ENCODE results near the gene YJU2. TPM values are rescaled to one million over a fixed set of nuclear protein-coding genes. Genes with fewer than 3 reads are reported as not detected.

YJU2 gene
- total and polyA plus RNA-seq, 2 experiments from 2014 or later, result 10.6 to 17.3 TPM

DNA sequence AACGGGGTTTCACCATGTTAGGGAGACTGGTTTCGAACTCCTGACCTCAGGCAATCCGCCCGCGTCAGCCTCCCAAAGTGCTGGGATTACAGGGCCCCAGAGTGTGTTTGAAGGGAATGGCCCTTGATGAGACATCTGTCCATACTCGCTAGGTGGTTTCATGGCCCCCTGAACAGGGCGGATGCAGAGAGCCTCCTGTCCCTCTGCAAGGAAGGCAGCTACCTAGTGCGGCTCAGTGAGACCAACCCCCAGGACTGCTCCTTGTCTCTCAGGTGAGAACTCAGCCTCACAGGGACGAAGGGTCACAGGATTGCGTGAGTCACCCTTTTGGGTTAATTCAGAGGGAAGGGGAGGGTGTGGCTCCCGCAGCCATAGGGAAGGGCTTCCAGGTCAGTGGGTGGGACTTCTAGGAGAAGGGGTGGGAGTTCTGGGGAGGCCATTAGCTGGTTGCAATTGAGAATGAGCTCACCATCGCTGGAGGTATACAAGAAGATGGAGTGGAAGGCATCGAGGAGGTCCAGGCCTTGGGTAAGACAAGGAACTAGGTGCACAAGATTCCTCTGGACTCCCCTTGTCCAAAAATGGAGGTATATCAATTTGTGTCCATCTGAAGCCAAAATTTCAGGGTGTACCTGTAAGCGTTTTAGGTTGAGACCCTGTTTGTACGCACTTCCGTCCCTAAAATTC, 41.4 kb downstream of the YJU2 start:
- TF ChIP-seq EZH2phosphoT487 (IDR thresholded peaks at IDR 0.05; ENCODE audit: insufficient read depth, low read depth) (no peak), EZH2 (IDR thresholded peaks at IDR 0.05; ENCODE audit: insufficient read depth, poor library complexity, severe bottlenecking) (no peak)
- DNase-seq, result no peak
- no peaks in the 10 kb centered on the region for H3K79me2 ChIP-seq (ENCODE audit: insufficient read depth)
- in situ Hi-C loops (cut with MboI), result no loop called here
- no peaks in the 10 kb centered on the region for H3K9me3 ChIP-seq (ENCODE audit: low read depth)
- no peak overlapping the region for H3K9ac ChIP-seq
- no peaks in the 10 kb centered on the region for H3K36me3 ChIP-seq (ENCODE audit: low read depth)
- no peaks in the 10 kb centered on the region for H3K9me2 ChIP-seq (ENCODE audit: insufficient read depth)
- H2AFZ ChIP-seq, result no peak overlapping the region
- H3K4me1 ChIP-seq (ENCODE audit: insufficient read depth), result no peaks in the 10 kb centered on the region
- no peak overlapping the region for H3K27ac ChIP-seq
- H3K4me2 ChIP-seq (ENCODE audit: unreplicated experiment), result no peak overlapping the region
- peaks cover 15% of the 10 kb centered on the region for H3K27me3 ChIP-seq (replicated peaks; ENCODE audit: insufficient read depth)
- H3F3A ChIP-seq (ENCODE audit: insufficient read depth), result no peaks in the 10 kb centered on the region
- 77 to 79% methylated on average over 16 of the region's 16 CpGs for WGBS, 2 experiments (ENCODE audit: low coverage in 1 of 2, low lambda C conversion rate in 2 of 2, missing lambda C conversion rate in 2 of 2)
- H4K20me1 ChIP-seq (ENCODE audit: insufficient read depth), result no peaks in the 10 kb centered on the region
- no peak overlapping the region for H3K4me3 ChIP-seq

DNA sequence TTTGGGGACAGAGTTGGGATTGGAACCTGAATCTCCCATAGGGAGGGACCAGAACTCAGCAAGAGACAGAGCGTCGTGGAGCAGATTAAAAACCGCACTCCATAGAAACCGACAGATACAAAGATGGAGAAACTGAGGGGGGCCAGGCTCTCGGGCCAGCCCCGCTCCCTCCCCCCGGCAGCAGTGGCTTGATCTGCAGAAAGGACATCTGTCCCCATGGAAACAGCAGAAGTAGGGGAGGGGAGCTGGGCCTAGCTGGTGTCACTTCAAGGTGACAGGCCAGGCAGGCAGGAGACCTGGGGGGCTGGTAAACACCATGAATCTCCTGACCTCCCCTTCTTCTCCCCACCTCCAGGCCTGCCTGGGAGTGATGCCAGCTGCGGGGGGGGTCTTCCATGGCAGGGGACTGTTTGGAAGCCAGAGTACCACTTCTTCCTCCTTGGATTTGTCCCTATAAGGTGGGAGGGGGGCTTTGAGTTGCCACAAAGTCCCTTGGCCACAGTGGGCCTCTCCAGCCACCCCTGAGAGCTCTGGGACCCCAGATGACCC, 44.4 kb downstream of the YJU2 start:
- no peak overlapping the region for H2AFZ ChIP-seq
- in situ Hi-C loops (cut with MboI), result no loop called here
- DNase-seq, result no peak
- no peaks in the 10 kb centered on the region for H3F3A ChIP-seq (ENCODE audit: insufficient read depth)
- WGBS, 2 experiments (ENCODE audit: low coverage in 1 of 2, low lambda C conversion rate in 2 of 2, missing lambda C conversion rate in 2 of 2), result 46 to 54% methylated on average over 8 of the region's 8 CpGs
- no peak overlapping the region for H3K4me2 ChIP-seq (ENCODE audit: unreplicated experiment)
- no peaks in the 10 kb centered on the region; the same call in none of the 2 replicates for H3K27me3 ChIP-seq (replicated peaks; ENCODE audit: insufficient read depth)
- no peaks in the 10 kb centered on the region for H3K79me2 ChIP-seq (ENCODE audit: insufficient read depth)
- TF ChIP-seq EZH2phosphoT487 (IDR thresholded peaks at IDR 0.05; ENCODE audit: insufficient read depth, low read depth) (no peak), EZH2 (IDR thresholded peaks at IDR 0.05; ENCODE audit: insufficient read depth, poor library complexity, severe bottlenecking) (no peak)
- H3K9me2 ChIP-seq (ENCODE audit: insufficient read depth), result no peaks in the 10 kb centered on the region
- no peaks in the 10 kb centered on the region for H4K20me1 ChIP-seq (ENCODE audit: insufficient read depth)
- H3K27ac ChIP-seq, result no peak overlapping the region
- no peak overlapping the region for H3K4me3 ChIP-seq
- no peaks in the 10 kb centered on the region for H3K36me3 ChIP-seq (ENCODE audit: low read depth)
- no peak overlapping the region for H3K9ac ChIP-seq
- no peaks in the 10 kb centered on the region for H3K9me3 ChIP-seq (ENCODE audit: low read depth)
- H3K4me1 ChIP-seq (ENCODE audit: insufficient read depth), result no peaks in the 10 kb centered on the region

DNA sequence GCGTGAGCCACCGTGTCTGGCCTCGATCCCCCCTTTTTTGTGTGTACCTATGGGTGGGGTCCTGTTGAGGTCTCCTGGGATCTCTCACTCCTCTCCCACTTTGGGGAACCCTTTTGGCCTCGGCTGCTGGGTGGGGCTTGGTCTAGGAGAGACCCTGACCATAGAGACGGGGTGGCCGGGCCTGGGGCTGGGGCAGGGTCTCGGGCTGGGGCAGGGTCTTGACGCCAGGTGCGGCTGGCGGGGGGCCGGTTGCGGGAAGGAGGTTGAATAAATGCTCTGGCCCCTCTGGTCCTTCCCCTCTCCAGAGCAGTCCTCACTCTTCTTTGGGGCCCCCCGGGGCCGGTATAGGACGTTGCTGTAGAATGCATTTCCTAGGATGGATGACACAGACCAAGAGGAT, 45.6 kb downstream of the YJU2 start:
- no peak for DNase-seq
- Histone ChIP-seq H3K4me1 (ENCODE audit: insufficient read depth) (no peaks in the 10 kb centered on the region), H3K36me3 (ENCODE audit: low read depth) (no peaks in the 10 kb centered on the region), H3K27me3 (replicated peaks; ENCODE audit: insufficient read depth) (no peaks in the 10 kb centered on the region; the same call in none of the 2 replicates), H3K4me3 (no peak overlapping the region), H3K4me2 (ENCODE audit: unreplicated experiment) (no peak overlapping the region), H3K9me2 (ENCODE audit: insufficient read depth) (no peaks in the 10 kb centered on the region), H3K27ac (no peak overlapping the region), H3K9me3 (ENCODE audit: low read depth) (no peaks in the 10 kb centered on the region), H3K79me2 (ENCODE audit: insufficient read depth) (no peaks in the 10 kb centered on the region), H3K9ac (no peak overlapping the region), H3F3A (ENCODE audit: insufficient read depth) (no peaks in the 10 kb centered on the region), H2AFZ (no peak overlapping the region), H4K20me1 (ENCODE audit: insufficient read depth) (no peaks in the 10 kb centered on the region)
- in situ Hi-C loops (cut with MboI), result no loop called here
- TF ChIP-seq EZH2phosphoT487 (IDR thresholded peaks at IDR 0.05; ENCODE audit: insufficient read depth, low read depth) (no peak), EZH2 (IDR thresholded peaks at IDR 0.05; ENCODE audit: insufficient read depth, poor library complexity, severe bottlenecking) (no peak)
- 59 to 62% methylated on average over 13 to 15 of the region's 15 CpGs for WGBS, 2 experiments (ENCODE audit: low coverage in 1 of 2, low lambda C conversion rate in 2 of 2, missing lambda C conversion rate in 2 of 2)

DNA sequence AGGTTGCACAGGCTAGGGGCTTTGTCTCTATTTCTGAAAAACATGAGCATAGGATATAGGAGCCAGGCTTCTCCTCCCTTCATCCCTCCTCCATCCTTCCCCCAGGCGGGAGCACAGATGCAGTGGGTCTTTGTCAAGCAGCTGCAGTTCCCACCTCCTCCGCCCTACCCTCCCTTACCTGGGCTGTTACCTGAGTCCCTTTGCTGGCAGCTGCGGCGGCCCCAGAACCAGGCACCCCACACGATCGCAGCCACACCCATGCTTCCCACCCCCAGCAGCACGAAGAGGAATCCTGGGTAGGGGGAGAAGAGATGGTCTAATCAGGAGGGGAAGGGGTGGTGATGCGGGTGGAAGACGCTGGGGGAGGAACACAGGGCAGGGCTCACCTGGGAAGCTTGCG, 47.5 kb downstream of the YJU2 start:
- Histone ChIP-seq H4K20me1 (ENCODE audit: insufficient read depth) (no peaks in the 10 kb centered on the region), H3K27ac (no peak overlapping the region), H3K27me3 (replicated peaks; ENCODE audit: insufficient read depth) (no peaks in the 10 kb centered on the region; the same call in none of the 2 replicates), H3K4me2 (ENCODE audit: unreplicated experiment) (no peak overlapping the region), H3F3A (ENCODE audit: insufficient read depth) (no peaks in the 10 kb centered on the region), H3K4me3 (no peak overlapping the region), H2AFZ (no peak overlapping the region), H3K4me1 (ENCODE audit: insufficient read depth) (no peaks in the 10 kb centered on the region), H3K9ac (no peak overlapping the region), H3K36me3 (ENCODE audit: low read depth) (no peaks in the 10 kb centered on the region), H3K9me3 (ENCODE audit: low read depth) (no peaks in the 10 kb centered on the region), H3K79me2 (ENCODE audit: insufficient read depth) (no peaks in the 10 kb centered on the region), H3K9me2 (ENCODE audit: insufficient read depth) (no peaks in the 10 kb centered on the region)
- DNase-seq, result no peak
- 29 to 31% methylated on average over 9 to 10 of the region's 10 CpGs for WGBS, 2 experiments (ENCODE audit: low coverage in 1 of 2, low lambda C conversion rate in 2 of 2, missing lambda C conversion rate in 2 of 2)
- TF ChIP-seq EZH2 (IDR thresholded peaks at IDR 0.05; ENCODE audit: insufficient read depth, poor library complexity, severe bottlenecking) (no peak), EZH2phosphoT487 (IDR thresholded peaks at IDR 0.05; ENCODE audit: insufficient read depth, low read depth) (no peak)
- in situ Hi-C loops (cut with MboI), result no loop called here

Measured in GM23248 (cell line).